HG03039 (cell line): ENCODE data around the gene RBM34.
"Not testable (repeated sequence)": the region's sequence is repeated elsewhere in the genome, so short reads cannot be mapped to it uniquely, and the experiment has no call there.

Source experiments
- ATAC-seq: cut with Tn5 transposase; IDR thresholded peaks from one replicate; pipeline ENCODE4 v1.9.1; 2021; ENCODE audit warnings: mild to moderate bottlenecking, moderate library complexity; ENCODE audit not compliant: unreplicated experiment

RBM34 gene

GRCh38 chr1:235093013-235093695, 67.9 kb downstream of the RBM34 start:
- ATAC-seq, result no peak

DNA sequence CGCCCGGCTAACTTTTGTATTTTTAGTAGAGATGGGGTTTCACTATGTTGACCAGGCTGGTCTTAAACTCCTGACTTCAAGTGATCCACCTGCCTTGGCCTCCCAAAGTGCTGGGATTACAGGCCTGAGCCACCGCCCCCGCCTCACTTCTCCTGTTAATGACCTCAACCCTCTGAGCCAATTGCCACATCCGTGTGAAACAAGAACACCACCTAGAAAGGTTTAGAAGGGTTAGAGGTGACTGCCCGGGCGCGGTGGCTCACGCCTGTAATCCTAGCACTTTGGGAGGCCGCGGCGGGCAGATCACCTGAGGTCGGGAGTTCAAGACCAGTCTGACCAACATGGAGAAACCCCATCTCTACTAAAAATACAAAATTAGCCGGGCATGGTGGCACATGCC, 68.6 kb downstream of the RBM34 start:
- ATAC-seq, result not testable (repeated sequence)

- ATAC-seq, result not testable (repeated sequence)
Observed at GRCh38 chr1:235092045-235092406, 69.0 kb downstream of the RBM34 start.

- ATAC-seq, result not testable (repeated sequence)
Observed at GRCh38 chr1:235091319-235092044, 69.6 kb downstream of the RBM34 start.

GRCh38 chr1:235090406-235091069, 70.5 kb downstream of the RBM34 start:
- no peak for ATAC-seq

DNA sequence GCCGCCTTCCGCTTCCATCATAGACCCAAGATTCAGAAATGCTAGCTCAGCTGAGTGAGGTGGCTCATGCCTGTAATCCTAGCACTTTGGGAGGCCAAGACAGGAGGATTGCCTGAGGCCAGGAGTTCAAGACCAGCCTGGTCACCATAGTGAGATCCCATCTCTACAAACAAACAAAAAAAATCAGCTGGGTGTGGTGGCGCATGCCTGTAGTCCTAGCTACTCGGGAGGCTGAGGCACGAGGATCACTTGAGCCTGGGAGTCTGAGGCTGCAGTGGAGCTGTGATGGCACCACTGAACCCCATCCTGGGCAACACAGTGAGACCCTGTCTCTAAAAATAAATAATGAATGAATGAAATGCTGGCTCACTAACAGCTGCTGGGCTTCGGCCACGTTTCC, 72.1 kb downstream of the RBM34 start:
- ATAC-seq, result no peak

DNA sequence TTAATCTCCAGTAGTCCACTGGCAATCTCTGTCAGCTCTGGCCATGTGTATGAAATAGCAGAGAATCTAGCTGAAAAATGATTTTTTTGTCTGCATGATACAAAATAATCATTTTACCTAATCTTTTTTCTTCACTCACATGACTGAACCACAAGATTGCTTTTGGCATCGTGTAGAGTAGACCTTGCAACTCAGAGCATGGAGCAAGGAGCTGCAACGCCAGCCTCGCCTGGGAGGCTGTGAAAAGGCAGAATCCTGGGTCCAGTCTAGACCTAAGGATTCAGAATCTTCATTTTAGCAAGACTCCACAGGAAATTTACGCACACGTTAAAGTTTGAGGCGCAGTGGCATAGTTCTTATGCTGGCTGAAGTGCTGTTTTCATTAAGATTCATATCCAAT, 72.6 kb downstream of the RBM34 start:
- no peak for ATAC-seq

DNA sequence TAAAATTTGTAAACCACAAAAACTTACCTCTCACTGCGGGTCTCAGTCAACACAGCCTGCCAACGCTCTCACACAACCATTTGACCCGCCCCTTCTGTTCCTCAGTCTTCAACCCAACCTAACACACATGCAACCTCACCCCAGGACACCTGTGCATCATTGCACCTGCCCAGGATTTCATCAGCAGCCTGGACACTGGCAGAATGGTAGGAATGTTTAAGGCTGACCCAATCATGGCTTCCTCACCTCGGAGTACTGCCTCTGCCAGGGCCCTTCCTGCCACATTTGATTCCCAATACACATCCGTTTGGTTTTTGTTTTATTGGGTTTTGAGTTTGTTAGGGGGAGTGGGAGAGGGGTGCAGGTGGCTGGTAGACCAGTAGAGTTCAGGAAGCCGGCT, 73.1 kb downstream of the RBM34 start:
- no peak for ATAC-seq

GRCh38 chr1:235085411-235086117, 75.5 kb downstream of the RBM34 start:
- not testable (repeated sequence) for ATAC-seq
